ENCODE measurements around the gene PRDM5. TPM values are rescaled to one million over a fixed set of nuclear protein-coding genes. Genes with fewer than 3 reads are reported as not detected.

PRDM5 gene
- total and polyA plus RNA-seq, 3 donors from 2014 or later, result 8.2 to 21.9 (median 19.1) TPM

DNA sequence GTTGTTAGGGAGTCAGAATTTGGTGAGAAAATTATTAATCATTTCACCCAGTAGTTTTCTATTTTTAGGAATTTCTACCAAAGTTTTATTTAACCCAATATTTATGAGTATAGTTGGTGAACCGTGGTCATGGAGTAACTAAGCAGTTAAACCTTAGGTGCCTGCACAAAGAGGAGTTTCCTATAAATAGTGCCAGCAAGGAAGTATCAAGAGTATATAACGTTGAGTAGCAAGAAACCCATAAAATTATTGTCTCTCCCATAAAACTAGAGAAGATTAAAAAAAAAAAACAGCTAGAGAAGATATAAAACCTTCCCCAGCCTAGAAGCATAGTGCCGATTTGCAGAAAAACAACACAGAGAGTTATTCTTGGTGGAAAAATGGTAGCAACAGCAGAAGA lies 158.9 kb downstream of the PRDM5 start:
- H3K27ac ChIP-seq, result no peak overlapping the region
- no peaks in the 10 kb centered on the region for H3K36me3 ChIP-seq (ENCODE audit: low read depth, missing control alignments)
- TF ChIP-seq, protein P1, sequence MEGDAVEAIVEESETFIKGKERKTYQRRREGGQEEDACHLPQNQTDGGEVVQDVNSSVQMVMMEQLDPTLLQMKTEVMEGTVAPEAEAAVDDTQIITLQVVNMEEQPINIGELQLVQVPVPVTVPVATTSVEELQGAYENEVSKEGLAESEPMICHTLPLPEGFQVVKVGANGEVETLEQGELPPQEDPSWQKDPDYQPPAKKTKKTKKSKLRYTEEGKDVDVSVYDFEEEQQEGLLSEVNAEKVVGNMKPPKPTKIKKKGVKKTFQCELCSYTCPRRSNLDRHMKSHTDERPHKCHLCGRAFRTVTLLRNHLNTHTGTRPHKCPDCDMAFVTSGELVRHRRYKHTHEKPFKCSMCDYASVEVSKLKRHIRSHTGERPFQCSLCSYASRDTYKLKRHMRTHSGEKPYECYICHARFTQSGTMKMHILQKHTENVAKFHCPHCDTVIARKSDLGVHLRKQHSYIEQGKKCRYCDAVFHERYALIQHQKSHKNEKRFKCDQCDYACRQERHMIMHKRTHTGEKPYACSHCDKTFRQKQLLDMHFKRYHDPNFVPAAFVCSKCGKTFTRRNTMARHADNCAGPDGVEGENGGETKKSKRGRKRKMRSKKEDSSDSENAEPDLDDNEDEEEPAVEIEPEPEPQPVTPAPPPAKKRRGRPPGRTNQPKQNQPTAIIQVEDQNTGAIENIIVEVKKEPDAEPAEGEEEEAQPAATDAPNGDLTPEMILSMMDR (IDR thresholded peaks at IDR 0.05), result no peak
- no peak for TF ChIP-seq POLR2A (IDR thresholded peaks at IDR 0.05)
- H3K4me3 ChIP-seq, result no peak overlapping the region
- DNase-seq, result no peak
- intact Hi-C loops (cut with DNase I; ENCODE audit: low total_unique reads), result no loop called here
- no peaks in the 10 kb centered on the region for H3K4me1 ChIP-seq
- H3K9me3 ChIP-seq, result no peaks in the 10 kb centered on the region
- H3K27me3 ChIP-seq, result no peaks in the 10 kb centered on the region
- WGBS, 2 donors, result 64 to 68% methylated on average over 3 of the region's 3 CpGs

DNA sequence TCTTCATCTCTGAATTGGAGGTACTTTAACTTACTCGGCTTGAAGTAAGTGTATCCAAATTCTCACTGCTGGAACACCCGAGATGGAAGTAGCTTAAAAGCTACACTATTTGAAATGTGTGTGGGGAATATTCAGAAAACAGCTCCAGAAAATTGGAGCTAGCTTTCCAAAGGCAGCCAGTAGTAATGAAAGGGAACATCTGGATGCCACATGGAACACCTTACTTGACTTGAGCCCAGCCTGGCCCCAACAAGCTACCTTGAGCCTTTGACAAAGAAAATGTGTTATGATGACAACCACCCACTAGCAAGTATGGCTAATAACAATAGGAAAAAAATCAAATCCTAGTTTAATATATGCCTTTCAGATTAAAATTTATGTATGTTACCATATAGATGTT lies 161.5 kb downstream of the PRDM5 start:
- intact Hi-C loops (cut with DNase I; ENCODE audit: low total_unique reads), result no loop called here
- Histone ChIP-seq H3K4me1 (no peaks in the 10 kb centered on the region), H3K27ac (no peak overlapping the region), H3K4me3 (no peak overlapping the region), H3K9me3 (no peaks in the 10 kb centered on the region), H3K27me3 (no peaks in the 10 kb centered on the region), H3K36me3 (ENCODE audit: low read depth, missing control alignments) (no peaks in the 10 kb centered on the region)
- TF ChIP-seq POLR2A (IDR thresholded peaks at IDR 0.05), result no peak
- TF ChIP-seq, protein P1 (IDR thresholded peaks at IDR 0.05), result no peak
- no peak for DNase-seq
- WGBS, 2 donors, result 79 to 100% methylated on average over 2 of the region's 2 CpGs

DNA sequence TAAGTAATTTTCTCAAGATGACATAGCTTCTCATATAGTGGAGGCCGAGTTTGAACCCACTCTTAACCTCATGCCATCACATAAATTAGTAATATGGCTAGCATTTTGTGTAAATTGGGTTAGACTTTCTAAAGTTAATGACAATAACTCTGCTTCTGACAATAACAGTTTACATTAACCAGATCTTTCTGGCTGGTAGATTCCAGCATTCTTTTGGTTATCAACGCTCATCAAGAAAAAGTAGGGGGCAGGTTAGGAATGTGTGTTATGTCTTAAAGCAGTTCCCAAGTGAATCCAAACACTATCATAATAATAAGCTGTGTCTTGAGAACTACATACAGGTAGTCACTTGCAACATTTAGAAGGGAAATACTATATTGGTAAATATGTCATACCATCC lies 162.5 kb downstream of the PRDM5 start:
- intact Hi-C loops (cut with DNase I; ENCODE audit: low total_unique reads), result no loop called here

DNA sequence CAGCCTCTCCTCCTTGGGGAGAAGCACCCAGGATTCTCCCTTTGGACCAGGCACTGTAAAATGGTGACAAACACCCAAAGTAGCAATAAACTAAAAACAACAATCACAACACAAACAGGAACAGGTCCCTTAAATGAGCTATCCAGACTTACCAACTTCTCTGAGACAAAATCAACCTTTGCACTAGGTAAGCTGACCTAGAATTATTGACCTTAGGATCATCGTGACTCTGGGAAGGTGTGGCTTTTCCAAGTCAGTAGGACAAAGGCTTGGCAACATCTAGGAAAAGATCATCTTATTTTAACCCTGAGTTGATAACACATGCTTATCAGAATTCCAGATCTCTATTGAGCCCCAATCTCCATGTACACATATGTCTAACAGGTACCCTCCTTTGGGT lies 166.7 kb downstream of the PRDM5 start:
- DNase-seq, result no peak
- intact Hi-C loops (cut with DNase I; ENCODE audit: low total_unique reads), result no loop called here
- Histone ChIP-seq H3K4me1 (no peaks in the 10 kb centered on the region), H3K36me3 (ENCODE audit: low read depth, missing control alignments) (no peaks in the 10 kb centered on the region), H3K4me3 (no peak overlapping the region), H3K27me3 (no peaks in the 10 kb centered on the region), H3K27ac (no peak overlapping the region), H3K9me3 (no peaks in the 10 kb centered on the region)
- TF ChIP-seq, protein P1 (IDR thresholded peaks at IDR 0.05), result no peak
- no peak for TF ChIP-seq POLR2A (IDR thresholded peaks at IDR 0.05)
- WGBS, 2 donors, result 88 to 96% methylated on average over 1 of the region's 1 CpG

More for the DNA sequence above, 162.5 kb downstream of the PRDM5 start:
- Histone ChIP-seq H3K4me3 (no peak overlapping the region), H3K9me3 (no peaks in the 10 kb centered on the region), H3K36me3 (ENCODE audit: low read depth, missing control alignments) (no peaks in the 10 kb centered on the region), H3K27me3 (no peaks in the 10 kb centered on the region), H3K4me1 (no peaks in the 10 kb centered on the region), H3K27ac (no peak overlapping the region)
- no peak for DNase-seq
- TF ChIP-seq POLR2A (IDR thresholded peaks at IDR 0.05), result no peak
- TF ChIP-seq, protein P1 (IDR thresholded peaks at IDR 0.05), result no peak
- WGBS, 2 donors, result 71 to 86% methylated on average over 2 of the region's 2 CpGs

DNA sequence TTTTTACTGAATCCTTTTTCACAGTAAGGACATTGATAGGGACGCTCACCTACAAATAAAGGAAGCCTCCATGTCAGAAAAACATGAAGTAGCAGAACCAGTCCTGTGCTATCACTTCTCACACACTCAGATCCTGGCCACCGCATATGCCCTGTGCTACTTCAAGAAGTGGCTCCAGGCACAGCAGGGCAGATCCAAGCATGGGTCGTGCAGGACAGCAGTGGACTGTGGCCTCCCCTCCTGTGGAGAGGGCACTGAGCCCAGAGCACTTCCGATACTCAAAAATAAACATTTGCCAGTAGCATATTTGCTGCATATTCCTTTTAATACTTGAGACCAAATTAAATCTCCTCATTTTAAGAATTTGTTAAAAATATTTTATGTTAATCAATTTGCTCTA lies 167.9 kb downstream of the PRDM5 start:
- no peak overlapping the region for H3K4me3 ChIP-seq
- TF ChIP-seq POLR2A (IDR thresholded peaks at IDR 0.05), result no peak
- TF ChIP-seq, protein P1 (IDR thresholded peaks at IDR 0.05), result no peak
- H3K36me3 ChIP-seq (ENCODE audit: low read depth, missing control alignments), result no peaks in the 10 kb centered on the region
- no peaks in the 10 kb centered on the region for H3K27me3 ChIP-seq
- H3K4me1 ChIP-seq, result no peaks in the 10 kb centered on the region
- no peak for DNase-seq
- no peaks in the 10 kb centered on the region for H3K9me3 ChIP-seq
- WGBS, 2 donors, result 83 to 92% methylated on average over 4 of the region's 4 CpGs
- H3K27ac ChIP-seq, result no peak overlapping the region
- intact Hi-C loops (cut with DNase I; ENCODE audit: low total_unique reads), result no loop called here

Measured in testis (tissue), 3 donors.